Measurements from ENCODE around the gene C1QTNF6. TPM values are rescaled to one million over a fixed set of nuclear protein-coding genes. Genes with fewer than 3 reads are reported as not detected.
"Not testable (repeated sequence)": the region's sequence is repeated elsewhere in the genome, so short reads cannot be mapped to it uniquely, and the experiment has no call there.

C1QTNF6 gene
- total RNA-seq, 1 donor from 2014 or later = 7.1 TPM

DNA sequence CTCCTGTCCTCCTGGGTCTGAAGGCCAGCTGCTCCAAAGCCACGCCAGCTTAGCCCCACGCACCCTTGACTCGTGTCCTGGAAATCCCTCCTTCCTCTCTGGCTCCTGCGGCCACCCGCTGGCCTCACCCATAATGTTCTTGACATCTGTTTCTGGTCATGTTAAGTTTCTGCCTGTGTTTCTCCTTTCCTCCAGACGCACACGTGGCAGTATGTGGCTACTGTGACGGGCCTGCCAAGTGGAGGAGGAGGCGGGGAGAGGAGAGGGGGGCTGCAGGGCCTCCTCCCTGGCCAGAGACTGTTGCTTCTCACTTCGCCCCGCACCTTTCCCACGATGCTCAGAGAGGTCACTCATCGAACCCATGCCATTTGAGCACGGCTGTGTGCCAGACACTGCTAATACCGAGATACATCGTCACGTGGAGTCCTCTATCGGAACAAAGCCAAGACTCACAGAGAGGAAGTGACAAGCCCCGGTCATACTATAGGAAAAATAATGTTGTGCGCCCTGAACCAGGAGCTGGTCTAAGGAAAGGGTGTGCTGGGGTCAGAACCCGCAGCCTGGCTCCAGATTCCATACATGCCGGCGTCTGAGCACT is 11.5 kb downstream of the C1QTNF6 start:
- no peak for DNase-seq (ENCODE audit: low read depth)

- DNase-seq (ENCODE audit: low read depth) = no peak
These were observed 12.4 kb downstream of the C1QTNF6 start for GRCh38 chr22:37175414-37176281.

DNA sequence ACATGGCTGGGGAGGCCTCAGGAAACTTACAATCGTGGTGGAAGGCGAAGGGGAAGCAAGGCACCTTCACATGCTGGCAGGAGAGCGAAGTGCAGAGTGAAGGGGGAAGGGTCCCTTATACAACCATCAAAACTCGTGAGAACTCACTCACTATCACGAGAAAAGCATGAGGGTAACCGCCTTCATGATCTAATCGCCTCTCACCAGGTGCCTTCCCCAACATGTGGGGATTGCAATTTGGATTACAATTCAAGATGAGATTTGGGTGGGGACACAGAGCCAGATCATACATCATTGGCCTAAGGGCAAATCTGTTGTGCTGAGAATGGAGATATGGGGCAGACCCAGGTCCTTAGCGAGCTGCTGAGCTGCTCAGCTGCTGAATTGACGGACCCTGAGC is 13.1 kb downstream of the C1QTNF6 start:
- no peak for DNase-seq (ENCODE audit: low read depth)

DNA sequence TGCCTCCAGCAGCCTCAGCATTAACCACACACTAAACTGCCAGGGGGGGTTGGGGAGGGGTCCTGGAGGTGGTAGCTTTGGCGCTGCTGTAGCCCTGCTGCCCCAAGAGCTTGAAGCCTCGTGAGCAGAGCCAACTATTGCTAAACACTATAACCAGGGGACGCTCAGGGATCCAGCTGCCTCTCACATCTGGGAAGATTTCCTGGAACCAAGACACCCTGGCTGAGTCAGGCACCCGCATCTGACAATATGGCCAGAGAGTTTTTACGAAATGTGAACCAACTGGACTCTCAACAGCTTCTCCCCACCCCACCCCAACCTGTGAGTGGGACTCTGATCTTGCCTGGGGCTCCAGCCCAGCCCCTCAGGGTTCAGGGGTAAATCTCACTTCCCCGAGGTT is 14.3 kb downstream of the C1QTNF6 start:
- DNase-seq (ENCODE audit: low read depth) = no peak

- no peak for DNase-seq (ENCODE audit: low read depth)
These were observed 15.5 kb downstream of the C1QTNF6 start for GRCh38 chr22:37172266-37173245.

- DNase-seq (ENCODE audit: low read depth) = no peak
These were observed 16.4 kb downstream of the C1QTNF6 start for GRCh38 chr22:37171662-37172061.

GRCh38 chr22:37170689-37171405 is 17.2 kb downstream of the C1QTNF6 start:
- not testable (repeated sequence) for DNase-seq (ENCODE audit: low read depth)

DNA sequence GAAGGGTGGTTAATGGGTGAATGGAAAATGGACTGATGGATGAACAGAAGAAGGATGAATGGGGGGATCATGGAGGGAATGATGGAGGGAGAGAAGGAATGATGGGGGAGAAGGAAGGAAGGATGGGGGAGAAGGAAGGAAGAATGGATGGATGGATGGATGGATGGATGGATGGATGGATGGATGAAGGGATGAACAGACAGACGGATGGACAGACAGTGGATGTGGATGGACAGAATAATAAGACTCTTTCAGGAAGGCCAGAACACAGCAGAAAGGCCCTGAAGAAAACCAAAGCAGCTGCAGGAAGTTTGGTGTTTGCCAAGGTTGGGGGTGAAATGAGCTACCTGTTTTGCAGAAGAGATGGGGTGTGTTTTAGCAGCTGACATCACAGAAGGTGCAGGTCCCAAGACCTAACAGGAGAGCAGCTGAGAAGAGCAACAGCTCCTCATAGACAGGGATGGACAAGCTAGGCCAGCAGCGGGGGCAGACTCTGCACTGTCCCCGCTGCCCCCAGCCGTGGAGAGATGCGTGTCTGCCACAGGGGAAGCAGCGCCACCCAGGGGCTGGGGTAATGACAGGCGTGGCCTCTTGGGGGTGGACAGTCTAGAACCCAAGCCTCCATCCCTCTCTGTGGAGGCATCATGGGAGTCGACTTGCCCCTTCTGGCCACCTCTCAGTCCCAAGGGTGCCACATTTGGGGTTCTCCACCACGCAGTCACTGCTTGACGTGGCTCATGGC is 17.9 kb downstream of the C1QTNF6 start:
- DNase-seq (ENCODE audit: low read depth) = no peak

DNA sequence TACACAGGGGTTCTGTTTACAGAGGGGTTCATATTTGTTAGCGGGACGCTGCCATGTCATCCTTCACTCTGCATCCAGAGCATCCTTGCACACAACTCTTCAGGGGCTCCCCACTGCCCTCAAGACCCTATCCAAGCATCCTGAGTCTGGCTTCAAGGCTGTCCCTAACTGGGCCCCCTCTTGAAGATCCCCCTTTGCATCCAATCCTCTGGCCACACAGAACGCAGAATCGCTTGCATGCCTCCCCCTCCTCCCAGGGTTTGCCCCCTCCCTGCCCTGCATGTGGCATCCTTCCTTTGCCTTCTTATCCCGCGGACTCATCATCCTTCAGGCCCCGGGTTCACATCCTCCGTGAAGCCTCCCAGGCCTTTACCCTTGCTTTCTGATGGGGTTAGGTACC is 18.6 kb downstream of the C1QTNF6 start:
- DNase-seq (ENCODE audit: low read depth) = no peak

GRCh38 chr22:37167981-37168647 is 19.9 kb downstream of the C1QTNF6 start:
- DNase-seq (ENCODE audit: low read depth) = no peak

- DNase-seq (ENCODE audit: low read depth) = no peak
These were observed 20.7 kb downstream of the C1QTNF6 start for GRCh38 chr22:37167176-37167980.

- DNase-seq (ENCODE audit: low read depth) = peak; percentile 43
These were observed 21.4 kb downstream of the C1QTNF6 start for GRCh38 chr22:37166675-37167066.

DNA sequence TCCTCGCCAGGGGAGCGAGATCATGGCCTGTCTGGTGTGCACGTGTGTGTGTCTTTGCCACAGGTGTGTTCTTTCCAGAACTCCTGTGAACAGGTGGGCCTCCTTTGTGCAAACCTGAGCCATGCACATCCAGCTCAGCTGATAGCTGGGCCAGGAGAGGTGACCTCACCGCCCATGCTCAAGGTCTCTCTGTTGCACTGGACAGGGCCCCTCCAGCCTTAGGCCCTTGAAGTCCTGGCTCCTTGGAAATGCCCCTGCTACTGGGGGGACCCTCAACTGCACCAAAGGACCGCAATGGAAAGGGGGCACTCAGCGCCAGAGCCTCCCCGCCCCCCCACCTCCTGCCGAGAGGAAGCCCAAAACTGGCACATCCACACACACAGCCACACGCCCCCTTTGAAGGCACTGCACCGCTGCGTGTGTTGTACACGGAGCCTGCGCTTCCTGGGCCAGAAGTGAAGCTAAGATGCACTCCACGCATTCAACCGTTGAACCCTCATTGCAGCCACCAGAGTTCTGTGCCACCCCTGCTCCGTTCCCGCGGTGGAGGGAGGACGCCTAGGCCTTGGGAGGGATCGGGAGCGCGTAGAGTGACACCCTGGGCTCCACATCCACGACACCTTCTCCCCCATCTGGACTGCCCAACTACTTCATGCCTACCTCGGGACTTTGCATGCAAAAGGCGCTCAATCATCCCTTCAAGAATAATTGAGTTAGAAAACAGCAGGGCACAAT is 21.9 kb downstream of the C1QTNF6 start:
- DNase-seq (ENCODE audit: low read depth) = no peak

GRCh38 chr22:37165066-37165465 is 23.0 kb downstream of the C1QTNF6 start:
- DNase-seq (ENCODE audit: low read depth) = no peak

- no peak for DNase-seq (ENCODE audit: low read depth)
These were observed 23.6 kb downstream of the C1QTNF6 start for GRCh38 chr22:37164505-37164887.

DNA sequence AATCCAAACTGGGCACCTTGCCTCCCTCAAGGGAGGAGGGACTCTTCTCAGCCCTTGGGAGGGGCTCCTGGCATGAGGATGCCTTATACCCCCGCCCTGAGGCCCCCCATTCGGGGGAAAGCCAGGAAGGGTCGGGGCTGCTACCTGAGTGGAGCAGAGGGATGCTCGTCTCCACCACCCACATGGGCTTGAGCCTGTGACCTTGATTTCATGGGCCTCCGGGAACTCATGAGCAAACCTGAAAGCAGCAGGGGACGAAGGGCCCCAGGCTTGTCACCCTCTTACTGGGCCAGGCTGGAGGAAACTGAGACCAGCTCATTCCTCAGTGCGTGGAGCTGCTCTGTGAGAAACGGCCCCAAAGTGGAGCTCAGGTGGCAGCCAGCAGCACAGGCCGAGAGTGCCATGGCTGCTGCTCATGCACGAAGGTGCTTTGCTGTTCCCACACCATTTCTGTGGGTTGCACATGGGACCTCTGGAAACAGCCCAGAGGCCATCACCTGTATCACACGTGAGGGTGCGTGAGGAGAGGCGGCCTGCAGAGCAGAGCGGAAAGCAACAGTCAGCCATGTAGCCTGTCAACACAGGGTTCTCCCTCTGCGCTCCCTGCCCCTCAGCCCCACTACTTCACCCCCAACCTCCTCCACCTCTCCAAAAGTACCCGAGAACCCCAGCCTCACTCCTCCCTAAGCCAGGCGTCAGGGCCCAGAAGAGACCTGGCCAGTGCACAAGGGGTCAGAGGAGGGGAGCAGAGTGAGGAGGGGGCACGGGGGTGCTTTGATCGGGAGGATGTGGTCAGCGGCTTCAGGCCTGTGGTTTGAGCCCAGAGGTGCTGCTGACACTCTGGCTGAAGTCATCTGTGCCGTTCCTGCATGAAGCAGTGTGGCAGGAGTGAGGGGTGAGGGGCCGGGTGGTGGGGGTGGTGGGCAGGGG is 24.2 kb downstream of the C1QTNF6 start:
- DNase-seq (ENCODE audit: low read depth) = no peak

GRCh38 chr22:37163096-37163489 is 25.0 kb downstream of the C1QTNF6 start:
- DNase-seq (ENCODE audit: low read depth) = no peak

Data from renal cortical epithelial cell (primary cell).